GM18498 (cell line): Measurements from ENCODE around the gene GFAP.

ENCODE experiments used
- ATAC-seq: cut with Tn5 transposase; IDR thresholded peaks from one replicate; pipeline ENCODE4 v1.9.1; 2021; ENCODE audit warnings: mild to moderate bottlenecking, moderate library complexity; ENCODE audit not compliant: unreplicated experiment

Gene GFAP

DNA sequence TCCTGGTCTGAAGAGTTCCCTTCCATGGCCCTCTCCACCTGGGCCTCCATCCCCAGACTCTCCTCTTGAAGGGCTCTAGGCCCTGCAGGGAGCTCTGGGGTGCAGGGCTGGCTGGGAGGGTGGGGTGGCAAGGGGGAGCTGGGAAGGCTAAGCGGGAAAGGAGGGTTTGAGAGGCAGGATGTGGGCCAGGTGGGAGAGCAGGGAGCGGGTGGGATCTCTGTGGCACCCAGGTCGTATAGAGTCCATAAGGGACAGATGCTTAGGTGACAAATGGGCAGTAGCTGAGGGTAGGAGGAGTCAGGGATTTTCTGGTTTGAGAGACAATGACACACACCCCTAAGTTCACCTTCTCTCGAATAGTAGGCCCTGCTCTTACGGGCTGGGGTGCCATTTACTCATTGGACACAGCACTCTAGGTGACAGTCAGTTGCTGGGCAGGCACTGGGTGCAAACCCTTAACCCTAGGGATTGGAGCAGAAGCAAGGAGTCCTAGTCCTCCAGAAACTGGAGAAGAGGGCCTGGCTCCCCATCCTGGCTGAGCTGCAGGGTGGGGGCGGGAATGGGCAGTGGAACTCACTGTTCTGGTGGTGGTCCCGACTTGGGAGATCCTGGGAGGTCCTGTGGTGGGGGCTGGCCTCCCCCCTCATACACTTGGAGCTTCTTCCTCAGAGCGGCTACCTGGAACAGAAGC, 16.9 kb upstream of the GFAP start:
- ATAC-seq, result no peak

- ATAC-seq, result no peak
Measured at GRCh38 chr17:44931376-44931775, 16.1 kb upstream of the GFAP start.

- ATAC-seq, result no peak
Measured at GRCh38 chr17:44930667-44931066, 15.4 kb upstream of the GFAP start.

DNA sequence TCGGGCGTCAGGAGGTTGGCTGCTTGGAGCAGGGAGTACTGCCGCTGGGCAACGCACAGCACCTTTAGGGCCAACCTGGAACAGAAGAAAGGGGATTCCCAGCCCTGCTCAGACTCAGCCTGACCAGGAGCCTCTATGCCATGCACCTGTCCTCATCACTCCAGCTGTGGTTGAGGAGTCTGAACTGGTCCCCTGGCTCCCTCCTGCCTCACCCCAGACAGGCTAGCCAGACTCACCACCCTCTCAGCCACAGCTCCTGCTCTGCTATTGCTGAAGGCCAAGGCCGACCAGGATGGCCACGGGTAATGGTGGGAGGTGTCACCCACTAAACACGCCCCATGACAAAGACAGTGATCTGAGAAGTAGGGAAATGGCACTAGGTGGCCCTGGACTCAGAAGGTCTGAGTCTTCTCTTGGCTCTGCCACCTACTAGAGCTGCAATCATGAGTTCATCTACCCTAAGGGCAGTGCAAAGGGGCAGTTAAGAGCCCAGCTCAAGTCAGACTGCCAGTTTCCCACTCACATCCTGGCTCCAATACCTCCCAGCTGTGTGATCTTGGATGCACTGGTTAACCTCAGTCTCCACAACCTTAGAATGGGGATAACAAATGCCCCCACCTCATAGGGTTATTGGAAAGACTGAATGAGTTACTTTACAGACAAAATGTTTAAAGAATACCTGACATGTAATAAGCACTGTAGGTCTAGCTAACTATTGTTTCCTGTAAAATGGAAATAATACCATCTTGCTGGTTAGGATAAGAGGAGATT, 13.8 kb upstream of the GFAP start:
- ATAC-seq, result no peak

DNA sequence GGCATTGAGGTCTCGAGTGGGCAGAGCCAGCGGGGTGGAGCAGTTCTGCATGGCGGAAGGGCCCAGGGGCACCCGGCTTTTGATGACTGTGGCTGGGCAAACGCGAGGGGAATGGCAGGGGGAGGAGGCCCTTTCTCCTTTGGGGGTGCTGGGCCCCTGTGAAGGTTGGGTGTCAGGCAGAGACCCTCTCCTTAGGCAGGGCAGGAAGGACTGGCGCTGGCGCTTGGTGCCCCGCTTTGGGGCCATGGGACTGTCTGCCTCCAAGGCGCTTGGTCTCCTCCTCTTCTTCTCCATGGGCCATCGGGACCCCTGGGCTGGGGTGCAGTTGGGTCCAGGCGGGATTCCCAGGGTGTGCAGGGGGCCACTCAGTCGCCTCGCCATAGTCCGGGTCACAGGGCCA, 12.8 kb upstream of the GFAP start:
- no peak for ATAC-seq

- no peak for ATAC-seq
Measured at GRCh38 chr17:44927696-44928095, 12.4 kb upstream of the GFAP start.

GRCh38 chr17:44926821-44927525, 11.7 kb upstream of the GFAP start:
- no peak for ATAC-seq

DNA sequence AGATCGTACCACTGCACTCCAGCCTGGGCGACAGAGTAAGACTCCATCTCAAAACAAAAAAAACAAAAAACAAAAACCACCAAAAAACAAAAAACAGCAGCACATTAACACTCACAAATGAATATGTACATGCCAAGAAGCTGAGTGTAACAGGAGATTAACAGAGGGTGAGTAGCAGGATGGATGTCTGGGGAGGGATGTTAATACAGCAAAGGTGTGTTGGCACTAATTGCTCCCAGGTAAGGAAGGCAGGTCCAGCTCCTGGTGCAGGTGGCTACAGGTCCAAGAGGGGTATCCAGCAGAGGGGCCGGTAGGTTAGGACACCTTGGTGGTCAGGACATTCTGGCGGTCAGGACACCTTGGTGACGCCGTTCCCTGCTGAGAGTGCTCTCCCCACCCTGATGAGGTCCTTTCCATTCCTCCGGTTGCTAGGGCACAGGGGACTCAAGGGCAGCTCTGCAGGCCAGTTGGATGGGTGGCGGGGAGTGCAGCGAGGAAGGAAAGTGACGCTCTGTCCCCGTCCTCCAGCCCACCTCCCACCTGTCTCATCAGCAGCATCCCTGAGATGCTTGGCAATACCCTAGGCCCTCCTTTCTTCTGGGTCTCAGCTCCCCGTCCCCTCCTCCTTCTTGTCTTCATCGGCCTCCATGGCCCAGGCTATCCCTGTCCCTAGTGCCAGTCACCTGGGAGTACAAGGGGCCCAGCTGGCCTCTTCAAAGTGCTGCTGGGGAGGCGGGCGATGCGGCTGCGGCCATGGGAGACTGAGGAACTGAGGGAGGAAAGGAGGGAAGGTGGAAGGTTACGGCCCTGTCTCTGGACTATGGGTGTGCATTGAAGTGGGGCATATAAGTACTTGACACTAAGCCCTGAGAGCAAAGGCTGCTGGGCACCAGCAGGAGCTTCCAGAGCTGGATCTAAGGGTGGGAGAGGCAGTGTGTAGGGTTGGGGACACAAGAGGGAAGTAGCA, 10.7 kb upstream of the GFAP start:
- no peak for ATAC-seq

DNA sequence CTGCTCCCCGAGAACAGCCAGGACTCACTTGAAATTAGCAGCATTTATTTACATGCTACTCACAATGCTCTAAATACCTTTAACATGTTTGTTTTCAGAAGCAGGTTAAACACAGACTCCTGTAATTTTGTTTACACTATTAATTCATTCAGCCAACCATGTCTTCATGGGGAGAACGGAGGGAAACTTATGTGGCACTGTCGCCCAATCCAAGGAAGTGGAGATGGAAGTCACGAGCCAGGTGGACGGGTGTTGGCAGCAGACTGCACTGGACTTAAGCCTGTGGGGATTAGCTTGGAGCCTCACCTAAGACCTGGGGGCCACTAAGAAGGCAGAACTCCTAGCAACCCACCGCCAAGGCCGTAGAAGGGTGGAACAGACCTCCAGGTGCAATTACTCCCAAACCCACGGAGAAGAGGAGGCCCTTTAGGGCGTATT, 8.8 kb upstream of the GFAP start:
- no peak for ATAC-seq

GRCh38 chr17:44922746-44923470, 7.6 kb upstream of the GFAP start:
- ATAC-seq, result no peak

DNA sequence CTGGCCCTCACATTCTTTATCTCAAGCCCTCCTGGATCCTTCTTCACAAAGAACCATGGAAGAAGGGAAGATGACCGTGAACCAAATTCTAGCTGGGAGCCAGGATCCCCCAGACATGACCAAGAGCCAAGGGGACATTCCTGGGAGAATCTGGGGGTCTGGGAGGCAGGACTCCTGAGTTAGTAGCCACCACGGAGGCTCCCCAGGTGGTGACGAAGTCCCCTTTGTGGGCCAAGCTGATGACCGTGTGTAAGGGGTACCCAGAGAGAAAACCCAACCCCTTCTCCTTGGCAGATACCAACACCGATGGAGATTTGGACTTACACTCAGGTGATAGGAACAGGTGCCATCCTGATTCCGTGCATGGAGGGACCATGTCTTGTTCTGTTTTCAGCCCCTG, 6.8 kb upstream of the GFAP start:
- ATAC-seq, result no peak

DNA sequence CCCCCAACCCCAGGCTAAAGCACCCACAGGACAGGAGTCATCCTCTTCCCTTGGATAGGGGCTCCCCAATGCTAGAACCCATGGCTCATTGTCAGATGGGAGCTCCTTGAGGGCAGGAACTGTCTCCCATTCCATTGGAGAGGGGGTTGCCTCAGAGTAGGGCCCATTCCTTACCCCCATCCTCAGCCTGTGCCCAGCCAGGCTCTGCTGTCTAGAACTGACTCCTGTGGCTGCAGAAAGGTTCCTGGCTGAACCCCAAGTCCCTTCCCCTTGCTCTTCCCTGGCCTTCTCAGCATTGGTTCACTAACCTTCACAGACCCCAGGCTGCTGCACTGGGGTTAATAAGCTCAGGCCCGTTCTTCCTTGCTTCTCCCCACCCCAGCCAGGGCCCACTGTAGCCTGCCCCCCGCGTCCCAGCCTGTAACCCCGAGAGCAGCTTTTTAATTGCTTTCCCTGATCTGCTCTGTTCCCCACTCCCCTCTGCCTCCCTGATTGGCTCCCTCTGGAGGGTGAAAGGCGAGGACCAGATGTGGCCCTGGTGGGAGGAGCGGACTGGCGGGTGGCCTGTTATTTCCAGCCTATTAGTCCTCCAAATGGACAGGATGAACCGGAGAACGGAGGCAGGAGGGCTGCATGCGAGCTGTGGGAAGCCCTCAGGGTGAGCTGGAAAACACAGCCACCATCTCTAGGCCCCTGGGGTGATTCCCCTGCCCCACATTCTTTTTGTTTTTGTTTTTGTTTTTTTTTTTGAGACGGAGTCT, 6.0 kb upstream of the GFAP start:
- ATAC-seq, result no peak

DNA sequence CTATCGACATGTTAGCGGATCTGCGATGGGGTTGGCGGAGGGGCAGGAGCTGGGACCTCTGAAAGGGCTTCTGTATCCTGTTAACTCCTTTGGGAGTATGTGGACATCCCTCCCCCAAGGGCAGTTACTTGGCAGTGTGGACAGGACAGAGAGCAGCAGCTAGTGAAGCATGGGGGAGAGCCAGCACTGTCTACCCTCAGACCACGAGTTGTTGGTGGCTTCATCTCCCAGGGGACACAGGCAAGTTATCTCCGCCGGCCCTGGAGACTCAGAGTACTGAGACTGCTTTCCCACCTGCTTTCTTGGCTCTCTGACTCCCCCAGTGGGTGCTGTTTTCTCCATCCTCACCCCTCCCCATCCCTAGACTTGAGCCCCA, 5.3 kb upstream of the GFAP start:
- no peak for ATAC-seq

- ATAC-seq, result peak; percentile 88
Measured at GRCh38 chr17:44919885-44920564, 4.7 kb upstream of the GFAP start.

- ATAC-seq, result no peak
Measured at GRCh38 chr17:44919411-44919810, 4.1 kb upstream of the GFAP start.

- no peak for ATAC-seq
Measured at GRCh38 chr17:44918006-44918405, 2.7 kb upstream of the GFAP start.

GRCh38 chr17:44917456-44917855, 2.2 kb upstream of the GFAP start:
- ATAC-seq, result no peak

GRCh38 chr17:44916781-44917241, 1.5 kb upstream of the GFAP start:
- ATAC-seq, result no peak
